Mesendoderm (in vitro differentiated cells): ENCODE measurements around the gene RAB31.

Experiments used
- DNase-seq: peaks from one replicate; pipeline ENCODE4 v3.0.0; 2013
- H2AK5ac ChIP-seq: 2 replicates; pipeline ENCODE4 v1.6.1; 2013; ENCODE audit warnings: low read length, inconsistent platforms
- H2BK120ac ChIP-seq: 2 replicates; pipeline ENCODE4 v1.6.1; 2013; ENCODE audit warnings: low read depth, mild to moderate bottlenecking, low read length, moderate library complexity, mixed read lengths
- H2BK15ac ChIP-seq: replicated peaks from 2 replicates; pipeline ENCODE4 v1.6.1; 2013; ENCODE audit warnings: low read depth, mild to moderate bottlenecking, moderate library complexity
- H2BK5ac ChIP-seq: 2 replicates; pipeline ENCODE4 v1.6.1; 2013; ENCODE audit warnings: low read length, inconsistent platforms
- H3K18ac ChIP-seq: 2 replicates; pipeline ENCODE4 v1.6.1; 2013; ENCODE audit warnings: mild to moderate bottlenecking, low read length, mixed read lengths
- H3K23ac ChIP-seq: one replicate; pipeline ENCODE4 v1.6.1; 2013; ENCODE audit warnings: low read length
- H3K27ac ChIP-seq: 2 replicates; pipeline ENCODE4 v1.5.1; 2013; ENCODE audit warnings: low read depth, mild to moderate bottlenecking, inconsistent platforms, low read length, moderate library complexity
- H3K27me3 ChIP-seq: 2 replicates; pipeline ENCODE4 v1.6.1; 2013; ENCODE audit warnings: low read length, control low read depth, mild to moderate bottlenecking, inconsistent platforms; ENCODE audit not compliant: insufficient read depth, poor library complexity
- H3K36me3 ChIP-seq: 2 replicates; pipeline ENCODE4 v1.6.1; 2013; ENCODE audit warnings: low read length, inconsistent platforms; ENCODE audit not compliant: control insufficient read depth, insufficient read depth
- H3K4ac ChIP-seq: one replicate; pipeline ENCODE4 v1.6.1; 2013; ENCODE audit warnings: low read depth, mild to moderate bottlenecking, low read length, moderate library complexity
- H3K4me1 ChIP-seq: 2 replicates; pipeline ENCODE4 v1.6.1; 2013; ENCODE audit warnings: low read depth, low read length, inconsistent platforms; ENCODE audit not compliant: control insufficient read depth
- H3K4me2 ChIP-seq: 2 replicates; pipeline ENCODE4 v1.6.1; 2013; ENCODE audit warnings: low read length
- H3K4me3 ChIP-seq: 2 replicates; pipeline ENCODE4 v1.5.1; 2013; ENCODE audit warnings: mild to moderate bottlenecking, low read length
- H3K56ac ChIP-seq: one replicate; pipeline ENCODE4 v1.6.1; 2013; ENCODE audit warnings: low read length
- H3K79me1 ChIP-seq: 2 replicates; pipeline ENCODE4 v1.6.1; 2013; ENCODE audit warnings: low read length, inconsistent platforms
- H3K79me2 ChIP-seq: 2 replicates; pipeline ENCODE4 v1.6.1; 2013; ENCODE audit warnings: mild to moderate bottlenecking, low read length; ENCODE audit not compliant: control insufficient read depth, insufficient read depth
- H3K9ac ChIP-seq: 2 replicates; pipeline ENCODE4 v1.6.1; 2013; ENCODE audit warnings: low read length, inconsistent platforms
- H4K5ac ChIP-seq: one replicate; pipeline ENCODE4 v1.6.1; 2013; ENCODE audit warnings: low read length
- H4K8ac ChIP-seq: one replicate; pipeline ENCODE4 v1.6.1; 2013; ENCODE audit warnings: low read depth, mild to moderate bottlenecking, control low read depth, low read length, moderate library complexity
- WGBS: extraction: QIAGEN DNeasy Blood & Tissue Kit; methylation state at CpG from one replicate; pipeline ENCODE4 v1.1.7; 2013; ENCODE audit warnings: low lambda C conversion rate, missing lambda C conversion rate; ENCODE audit not compliant: insufficient coverage; ENCODE audit errors: extremely low coverage; 5-methylcytosine and 5-hydroxymethylcytosine counted together

RAB31 gene

GRCh38 chr18:9756271-9756932 lies 48.3 kb downstream of the RAB31 start:
- Histone ChIP-seq H2BK120ac (no peak overlapping the region), H2BK15ac (no peak overlapping the region), H3K36me3 (no peaks in the 10 kb centered on the region), H3K4me1 (no peaks in the 10 kb centered on the region), H3K27me3 (no peaks in the 10 kb centered on the region), H3K4ac (no peak overlapping the region), H2AK5ac (no peak overlapping the region), H3K23ac (no peak overlapping the region), H2BK5ac (no peak overlapping the region), H3K18ac (no peak overlapping the region), H3K79me1 (peaks cover 31% of the 10 kb centered on the region), H3K56ac (no peak overlapping the region), H3K4me3 (no peak overlapping the region), H4K5ac (no peak overlapping the region), H3K4me2 (no peak overlapping the region), H3K79me2 (peaks cover 4% of the 10 kb centered on the region), H4K8ac (no peak overlapping the region), H3K27ac (no peak overlapping the region), H3K9ac (no peak overlapping the region)
- no CpG with 5 or more reads among the region's 4 CpGs for WGBS
- DNase-seq: no peak

DNA sequence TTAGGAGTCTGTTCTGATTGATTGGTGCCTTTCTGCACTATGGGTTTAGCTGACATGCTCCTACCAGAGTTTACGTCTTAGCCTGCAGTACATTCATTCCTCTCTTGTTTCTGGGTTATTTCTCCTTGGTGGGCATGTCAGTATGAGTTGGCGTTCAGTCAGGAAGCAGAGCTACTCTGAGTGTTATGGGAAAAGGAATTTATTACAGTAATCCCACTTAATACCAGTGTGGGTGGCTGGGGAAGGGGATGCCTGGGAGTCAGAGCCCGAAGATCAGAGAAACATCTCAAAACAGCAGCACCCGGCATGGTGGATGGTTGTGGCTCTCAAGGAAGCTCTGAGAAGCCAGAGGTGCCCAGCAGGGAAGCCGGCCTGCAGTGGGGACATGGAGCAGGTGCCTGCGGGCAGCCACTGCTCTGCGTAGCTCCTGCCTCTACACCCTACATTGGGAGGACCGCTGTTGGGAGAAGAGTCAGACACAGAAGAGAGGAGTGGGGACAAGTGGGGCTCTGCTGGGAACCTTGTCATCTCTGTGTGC lies 48.9 kb downstream of the RAB31 start:
- H3K4me3 ChIP-seq: no peak overlapping the region
- DNase-seq: no peak
- no peak overlapping the region for H2BK15ac ChIP-seq
- no peak overlapping the region for H4K5ac ChIP-seq
- H3K4ac ChIP-seq: no peak overlapping the region
- no peak overlapping the region for H2AK5ac ChIP-seq
- H3K79me2 ChIP-seq: peaks cover 4% of the 10 kb centered on the region
- H3K4me1 ChIP-seq: no peaks in the 10 kb centered on the region
- no peak overlapping the region for H3K4me2 ChIP-seq
- peaks cover 30% of the 10 kb centered on the region for H3K79me1 ChIP-seq
- H3K56ac ChIP-seq: no peak overlapping the region
- H3K9ac ChIP-seq: no peak overlapping the region
- no peaks in the 10 kb centered on the region for H3K27me3 ChIP-seq
- no CpG with 5 or more reads among the region's 8 CpGs for WGBS
- no peak overlapping the region for H2BK5ac ChIP-seq
- H3K27ac ChIP-seq: no peak overlapping the region
- H3K23ac ChIP-seq: no peak overlapping the region
- H3K18ac ChIP-seq: no peak overlapping the region
- H2BK120ac ChIP-seq: no peak overlapping the region
- no peaks in the 10 kb centered on the region for H3K36me3 ChIP-seq
- no peak overlapping the region for H4K8ac ChIP-seq

GRCh38 chr18:9757827-9758621 lies 49.9 kb downstream of the RAB31 start:
- no peak overlapping the region for H4K8ac ChIP-seq
- H3K79me1 ChIP-seq: peaks cover 30% of the 10 kb centered on the region
- no peak overlapping the region for H3K4ac ChIP-seq
- WGBS: no CpG with 5 or more reads among the region's 18 CpGs
- no peaks in the 10 kb centered on the region for H3K27me3 ChIP-seq
- no peak overlapping the region for H3K4me3 ChIP-seq
- no peaks in the 10 kb centered on the region for H3K36me3 ChIP-seq
- no peak overlapping the region for H3K4me2 ChIP-seq
- no peak overlapping the region for H3K27ac ChIP-seq
- no peaks in the 10 kb centered on the region for H3K4me1 ChIP-seq
- H3K9ac ChIP-seq: no peak overlapping the region
- H3K18ac ChIP-seq: no peak overlapping the region
- H2BK120ac ChIP-seq: no peak overlapping the region
- no peak overlapping the region for H3K56ac ChIP-seq
- H2BK5ac ChIP-seq: no peak overlapping the region
- H2AK5ac ChIP-seq: no peak overlapping the region
- no peak overlapping the region for H2BK15ac ChIP-seq
- H3K79me2 ChIP-seq: peaks cover 5% of the 10 kb centered on the region
- no peak overlapping the region for H3K23ac ChIP-seq
- no peak for DNase-seq
- H4K5ac ChIP-seq: no peak overlapping the region

DNA sequence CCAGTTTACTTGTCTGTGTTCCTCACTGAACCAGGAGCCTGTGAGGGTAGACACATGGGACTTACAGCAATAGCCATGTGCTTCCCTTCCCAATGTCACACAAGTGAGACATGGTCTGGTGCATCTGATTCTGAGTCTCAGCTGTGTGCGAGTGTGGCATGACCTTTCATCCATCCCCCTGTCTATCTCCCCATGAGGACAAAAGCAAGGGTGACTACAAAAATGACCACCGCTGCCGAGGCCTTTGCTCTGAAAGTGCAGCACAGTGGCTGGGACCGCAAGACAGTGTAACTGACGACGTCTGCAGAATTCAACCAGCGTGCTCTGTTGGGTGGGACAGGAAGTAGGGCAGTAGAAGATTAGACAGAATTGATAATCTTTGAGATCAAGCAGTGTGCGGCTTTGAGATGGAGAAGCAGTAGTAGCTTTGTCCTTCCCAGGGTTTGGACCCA lies 50.5 kb downstream of the RAB31 start:
- Histone ChIP-seq H3K4me1 (no peaks in the 10 kb centered on the region), H2BK15ac (no peak overlapping the region), H3K27ac (no peak overlapping the region), H3K79me2 (peaks cover 6% of the 10 kb centered on the region), H3K18ac (no peak overlapping the region), H3K4me2 (no peak overlapping the region), H3K9ac (no peak overlapping the region), H3K23ac (no peak overlapping the region), H3K4me3 (no peak overlapping the region), H3K4ac (no peak overlapping the region), H3K79me1 (peaks cover 28% of the 10 kb centered on the region), H2BK120ac (no peak overlapping the region), H3K36me3 (no peaks in the 10 kb centered on the region), H2BK5ac (no peak overlapping the region), H3K56ac (no peak overlapping the region), H4K8ac (no peak overlapping the region), H4K5ac (no peak overlapping the region), H2AK5ac (no peak overlapping the region), H3K27me3 (no peaks in the 10 kb centered on the region)
- WGBS: no CpG with 5 or more reads among the region's 8 CpGs
- no peak for DNase-seq

DNA sequence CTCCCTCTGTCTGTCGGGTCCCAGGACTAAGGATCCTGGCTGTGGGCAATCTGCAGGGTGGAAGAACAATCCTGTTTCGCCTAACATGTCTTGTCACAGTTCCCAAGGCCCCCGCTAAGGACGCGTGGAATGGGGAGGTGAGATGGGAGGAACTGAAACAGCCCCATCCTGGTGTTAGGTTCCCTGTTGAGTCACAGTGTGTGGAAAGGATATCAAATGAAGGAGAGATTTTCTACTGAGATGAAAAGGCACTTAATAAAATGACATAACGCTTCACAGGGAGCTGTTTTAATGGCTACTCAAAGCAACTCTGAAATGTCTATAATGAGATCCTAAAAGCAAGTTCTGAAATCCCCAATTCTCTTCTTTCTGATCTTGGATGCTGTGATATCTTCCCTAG lies 52.5 kb downstream of the RAB31 start:
- H3K79me1 ChIP-seq: peaks cover 23% of the 10 kb centered on the region
- H3K27me3 ChIP-seq: no peaks in the 10 kb centered on the region
- H2BK15ac ChIP-seq: no peak overlapping the region
- H3K4me3 ChIP-seq: no peak overlapping the region
- no peak overlapping the region for H3K18ac ChIP-seq
- no peak overlapping the region for H2AK5ac ChIP-seq
- peaks cover 5% of the 10 kb centered on the region for H3K4me1 ChIP-seq
- H2BK5ac ChIP-seq: no peak overlapping the region
- no peak overlapping the region for H3K4ac ChIP-seq
- no peak overlapping the region for H4K8ac ChIP-seq
- no peak overlapping the region for H3K23ac ChIP-seq
- H3K9ac ChIP-seq: no peak overlapping the region
- H4K5ac ChIP-seq: no peak overlapping the region
- DNase-seq: peak; percentile 60
- no CpG with 5 or more reads among the region's 6 CpGs for WGBS
- H3K79me2 ChIP-seq: peaks cover 9% of the 10 kb centered on the region
- no peaks in the 10 kb centered on the region for H3K36me3 ChIP-seq
- no peak overlapping the region for H3K56ac ChIP-seq
- H2BK120ac ChIP-seq: no peak overlapping the region
- no peak overlapping the region for H3K4me2 ChIP-seq
- H3K27ac ChIP-seq: no peak overlapping the region
